HG03342 (cell line): ENCODE measurements around the gene OR2T8.

Experiments
- ATAC-seq: cut with Tn5 transposase; IDR thresholded peaks from one replicate; pipeline ENCODE4 v1.9.1; 2021; ENCODE audit warnings: mild to moderate bottlenecking, moderate library complexity; ENCODE audit not compliant: unreplicated experiment

The OR2T8 gene

GRCh38 chr1:247953408-247953807 lies 33.4 kb downstream of the OR2T8 start:
- ATAC-seq = no peak

DNA sequence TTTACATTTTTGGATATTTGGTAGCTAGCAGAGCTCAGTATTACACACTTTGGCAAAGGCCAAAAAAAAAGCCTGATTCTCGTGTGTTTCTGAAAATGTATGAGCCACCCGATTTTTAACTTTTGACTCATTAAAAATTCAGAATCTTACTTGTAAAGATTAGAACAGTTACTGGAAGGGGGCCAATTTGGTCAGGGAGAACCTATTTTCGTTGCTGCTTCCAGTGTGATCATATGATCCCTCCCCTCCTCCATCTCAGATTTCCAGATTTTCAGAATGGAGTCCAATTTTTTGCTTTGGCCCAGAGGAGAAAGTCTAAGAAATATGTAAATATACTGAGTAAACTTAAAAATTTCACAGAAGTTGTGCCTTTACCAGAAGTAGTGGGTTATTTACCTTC lies 41.7 kb downstream of the OR2T8 start:
- no peak for ATAC-seq

DNA sequence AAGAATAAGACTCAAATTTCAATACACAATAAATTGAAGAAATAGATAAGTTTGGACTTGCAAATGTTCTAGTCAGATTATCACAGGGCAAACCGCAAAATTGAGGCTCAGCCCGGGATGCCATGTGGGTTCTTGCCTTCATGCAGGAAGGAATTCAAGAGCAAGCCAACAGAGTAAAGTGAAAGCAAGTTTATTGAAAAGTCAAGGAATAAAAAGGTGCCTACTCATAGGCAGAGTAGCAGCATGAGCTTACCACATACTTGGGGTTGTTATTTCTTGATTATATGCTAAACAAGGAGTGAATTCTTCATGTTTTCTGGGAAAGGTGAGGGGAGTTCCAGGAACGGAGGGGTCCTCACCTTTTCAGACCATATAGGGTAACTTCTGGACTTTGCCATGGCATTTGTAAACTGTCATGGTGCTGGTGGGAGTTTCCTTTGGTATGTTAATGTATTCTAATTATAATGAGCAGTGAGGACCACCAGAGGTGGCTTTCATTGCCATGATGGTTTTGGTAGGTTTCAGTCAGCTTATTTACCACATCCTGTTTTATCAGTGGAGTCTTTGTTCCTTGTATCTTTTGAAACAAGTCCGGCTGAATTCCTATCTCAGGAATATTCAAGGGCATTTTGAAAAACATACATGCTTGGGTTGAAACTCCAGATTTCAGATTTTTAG lies 43.0 kb downstream of the OR2T8 start:
- no peak for ATAC-seq

GRCh38 chr1:247964933-247965332 lies 44.9 kb downstream of the OR2T8 start, which contains the start of gene OR2AK2:
Gene OR2AK2 (plus strand): TSS chr1:247965233. CDS start chr1:247965377, 144 bp downstream.
- ATAC-seq = no peak

DNA sequence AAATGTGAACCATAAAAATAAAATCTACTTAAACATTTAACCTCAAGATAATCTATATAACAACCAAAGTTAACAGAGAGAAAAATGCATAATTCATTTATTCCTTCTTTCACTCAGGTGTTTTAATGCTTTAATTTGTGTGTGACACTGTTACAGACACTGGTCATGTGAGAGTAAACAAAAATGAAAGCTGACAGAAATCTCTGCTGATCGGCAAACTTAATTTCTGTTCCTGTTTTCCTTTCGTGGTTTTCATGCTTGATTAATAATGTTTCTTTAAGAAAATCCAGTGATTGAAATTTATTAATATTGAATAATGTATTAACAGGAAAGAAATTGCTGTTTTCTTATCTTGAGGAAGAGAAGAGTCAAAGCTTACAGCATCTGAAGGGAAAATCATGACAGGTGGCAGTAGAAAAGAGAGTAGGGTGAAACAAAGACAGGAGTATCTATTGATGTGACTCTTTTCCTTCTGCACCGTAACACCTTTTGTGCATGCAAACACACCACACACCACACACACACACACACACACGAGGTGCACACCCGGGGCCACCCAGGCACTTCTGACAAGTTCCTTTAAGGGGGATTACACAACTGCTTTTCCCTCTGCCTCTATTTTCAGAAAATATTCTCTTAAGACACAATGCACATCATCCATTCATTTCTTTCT lies 46.6 kb downstream of the OR2T8 start:
- ATAC-seq = peak; percentile 86
